ENCODE measurements around the gene RNF225.
A peak's percentile ranks its signal among the peaks of the same experiment; 100 is the strongest.
"Not testable (repeated sequence)": the region's sequence is repeated elsewhere in the genome, so short reads cannot be mapped to it uniquely, and the experiment has no call there.

RNF225 gene

GRCh38 chr19:58387338-58388174 lies 7.9 kb upstream of the RNF225 start:
- DNase-seq (ENCODE audit: low read depth) = no peak

GRCh38 chr19:58388175-58388526 lies 7.3 kb upstream of the RNF225 start:
- DNase-seq (ENCODE audit: low read depth) = no peak

GRCh38 chr19:58392945-58393724 lies 2.3 kb upstream of the RNF225 start:
- no peak for DNase-seq (ENCODE audit: low read depth)

GRCh38 chr19:58393725-58394033 lies 1.8 kb upstream of the RNF225 start:
- no peak for DNase-seq (ENCODE audit: low read depth)

GRCh38 chr19:58394821-58395219 lies 636 bp upstream of the RNF225 start:
- DNase-seq (ENCODE audit: low read depth) = no peak

- DNase-seq (ENCODE audit: low read depth) = no peak
Measured at GRCh38 chr19:58395979-58396627, 647 bp downstream of the RNF225 start.

GRCh38 chr19:58396691-58397532 lies 1.5 kb downstream of the RNF225 start:
- DNase-seq (ENCODE audit: low read depth) = no peak

GRCh38 chr19:58397533-58398037 lies 2.1 kb downstream of the RNF225 start:
- no peak for DNase-seq (ENCODE audit: low read depth)

GRCh38 chr19:58398087-58398486 lies 2.6 kb downstream of the RNF225 start:
- DNase-seq (ENCODE audit: low read depth) = no peak

GRCh38 chr19:58398545-58398944 lies 3.1 kb downstream of the RNF225 start:
- DNase-seq (ENCODE audit: low read depth) = no peak

- DNase-seq (ENCODE audit: low read depth) = no peak
Measured at GRCh38 chr19:58399903-58400302, 4.4 kb downstream of the RNF225 start.

- no peak for DNase-seq (ENCODE audit: low read depth)
Measured at GRCh38 chr19:58400316-58400915, 5.0 kb downstream of the RNF225 start.

GRCh38 chr19:58400916-58401839 lies 5.7 kb downstream of the RNF225 start:
- DNase-seq (ENCODE audit: low read depth) = peak; percentile 99

GRCh38 chr19:58401840-58402421 lies 6.5 kb downstream of the RNF225 start:
- no peak for DNase-seq (ENCODE audit: low read depth)

- not testable (repeated sequence) for DNase-seq (ENCODE audit: low read depth)
Measured at GRCh38 chr19:58403920-58404478, 8.5 kb downstream of the RNF225 start.

- no peak for DNase-seq (ENCODE audit: low read depth)
Measured at GRCh38 chr19:58406818-58407657, 11.6 kb downstream of the RNF225 start.

GRCh38 chr19:58407658-58408151 lies 12.2 kb downstream of the RNF225 start:
- DNase-seq (ENCODE audit: low read depth) = no peak

Measured in HS-27A (cell line).